ENCODE results near the gene CCBE1.
"Not testable (repeated sequence)": the region's sequence is repeated elsewhere in the genome, so short reads cannot be mapped to it uniquely, and the experiment has no call there.

CCBE1 gene

GRCh38 chr18:59697236-59697932 lies at the start of gene CCBE1:
Gene CCBE1 (minus strand): TSS chr18:59697423.
- DNase-seq, result no peak

GRCh38 chr18:59744271-59744721 lies 47.1 kb upstream of the CCBE1 start:
- no peak for DNase-seq

GRCh38 chr18:59743566-59743965 lies 46.3 kb upstream of the CCBE1 start:
- DNase-seq, result no peak

- no peak for DNase-seq
Observed at GRCh38 chr18:59742325-59743111, 45.3 kb upstream of the CCBE1 start.

GRCh38 chr18:59740141-59740540 lies 42.9 kb upstream of the CCBE1 start:
- DNase-seq, result no peak

GRCh38 chr18:59737776-59738300 lies 40.6 kb upstream of the CCBE1 start:
- no peak for DNase-seq

GRCh38 chr18:59737335-59737734 lies 40.1 kb upstream of the CCBE1 start:
- DNase-seq, result not testable (repeated sequence)

- no peak for DNase-seq
Observed at GRCh38 chr18:59736061-59736460, 38.8 kb upstream of the CCBE1 start.

GRCh38 chr18:59735269-59735860 lies 38.1 kb upstream of the CCBE1 start:
- no peak for DNase-seq

GRCh38 chr18:59733421-59733820 lies 36.2 kb upstream of the CCBE1 start:
- no peak for DNase-seq

- no peak for DNase-seq
Observed at GRCh38 chr18:59730896-59731295, 33.7 kb upstream of the CCBE1 start.

- DNase-seq, result no peak
Observed at GRCh38 chr18:59729781-59730180, 32.6 kb upstream of the CCBE1 start.

GRCh38 chr18:59728816-59729215 lies 31.6 kb upstream of the CCBE1 start:
- DNase-seq, result no peak

GRCh38 chr18:59725142-59725541 lies 27.9 kb upstream of the CCBE1 start:
- DNase-seq, result no peak

- DNase-seq, result no peak
Observed at GRCh38 chr18:59724103-59724502, 26.9 kb upstream of the CCBE1 start.

GRCh38 chr18:59721931-59722330 lies 24.7 kb upstream of the CCBE1 start:
- DNase-seq, result no peak

- DNase-seq, result no peak
Observed at GRCh38 chr18:59721211-59721610, 24.0 kb upstream of the CCBE1 start.

GRCh38 chr18:59719544-59720181 lies 22.4 kb upstream of the CCBE1 start:
- DNase-seq, result no peak

GRCh38 chr18:59718464-59719157 lies 21.4 kb upstream of the CCBE1 start:
- no peak for DNase-seq

- no peak for DNase-seq
Observed at GRCh38 chr18:59718108-59718463, 20.9 kb upstream of the CCBE1 start.

- DNase-seq, result no peak
Observed at GRCh38 chr18:59717291-59717690, 20.1 kb upstream of the CCBE1 start.

- DNase-seq, result no peak
Observed at GRCh38 chr18:59715966-59716369, 18.7 kb upstream of the CCBE1 start.

- no peak for DNase-seq
Observed at GRCh38 chr18:59715445-59715844, 18.2 kb upstream of the CCBE1 start.
